ENCODE measurements around the gene ASB7.

Gene ASB7

GRCh38 chr15:100642213-100642949 lies 40.0 kb downstream of the ASB7 start:
- no peak for DNase-seq (ENCODE audit: low read depth in 2 of 2)
- no peak overlapping the region for H3K4me3 ChIP-seq (replicated peaks in 1 of 2; ENCODE audit: low read depth in 2 of 2, low read length in 2 of 2)
- no peak for TF ChIP-seq CTCF (IDR thresholded peaks at IDR 0.05; ENCODE audit: low read depth, low read length)

- no peak overlapping the region for H3K4me3 ChIP-seq (replicated peaks in 1 of 2; ENCODE audit: low read depth in 2 of 2, low read length in 2 of 2)
- TF ChIP-seq CTCF (IDR thresholded peaks at IDR 0.05; ENCODE audit: low read depth, low read length) = no peak
- no peak for DNase-seq (ENCODE audit: low read depth in 2 of 2)
Observed at GRCh38 chr15:100642950-100643338, 40.6 kb downstream of the ASB7 start.

- DNase-seq (ENCODE audit: low read depth in 2 of 2) = no peak
- no peak for TF ChIP-seq CTCF (IDR thresholded peaks at IDR 0.05; ENCODE audit: low read depth, low read length)
Observed at GRCh38 chr15:100645671-100646070, 43.3 kb downstream of the ASB7 start.

GRCh38 chr15:100648951-100649350 lies 46.6 kb downstream of the ASB7 start:
- DNase-seq (ENCODE audit: low read depth in 2 of 2) = no peak
- H3K4me3 ChIP-seq (replicated peaks in 1 of 2; ENCODE audit: low read depth in 2 of 2, low read length in 2 of 2) = no peak overlapping the region
- TF ChIP-seq CTCF (IDR thresholded peaks at IDR 0.05; ENCODE audit: low read depth, low read length) = no peak

More at GRCh38 chr15:100645671-100646070, 43.3 kb downstream of the ASB7 start:
- no peak overlapping the region for H3K4me3 ChIP-seq (replicated peaks in 1 of 2; ENCODE audit: low read depth in 2 of 2, low read length in 2 of 2)

GRCh38 chr15:100650685-100651084 lies 48.3 kb downstream of the ASB7 start:
- no peak for TF ChIP-seq CTCF (IDR thresholded peaks at IDR 0.05; ENCODE audit: low read depth, low read length)
- DNase-seq (ENCODE audit: low read depth in 2 of 2) = no peak
- H3K4me3 ChIP-seq (replicated peaks in 1 of 2; ENCODE audit: low read depth in 2 of 2, low read length in 2 of 2) = no peak overlapping the region

- DNase-seq (ENCODE audit: low read depth in 2 of 2) = peak in 1 of 2 donors; percentile 50
- no peak for TF ChIP-seq CTCF (IDR thresholded peaks at IDR 0.05; ENCODE audit: low read depth, low read length)
- H3K4me3 ChIP-seq (replicated peaks in 1 of 2; ENCODE audit: low read depth in 2 of 2, low read length in 2 of 2) = no peak overlapping the region
Observed at GRCh38 chr15:100651253-100651652, 48.9 kb downstream of the ASB7 start.

- DNase-seq (ENCODE audit: low read depth in 2 of 2) = no peak
- H3K4me3 ChIP-seq (replicated peaks in 1 of 2; ENCODE audit: low read depth in 2 of 2, low read length in 2 of 2) = no peak overlapping the region
- no peak for TF ChIP-seq CTCF (IDR thresholded peaks at IDR 0.05; ENCODE audit: low read depth, low read length)
Observed at GRCh38 chr15:100652116-100652515, 49.7 kb downstream of the ASB7 start.

Measured in cardiac fibroblast (primary cell).